Tibial nerve (tissue), 4 donors: Measurements from ENCODE around the gene CYP2U1. TPM values are rescaled to one million over a fixed set of nuclear protein-coding genes. Genes with fewer than 3 reads are reported as not detected.
A peak's percentile ranks its signal among the peaks of the same experiment; 100 is the strongest.

Experiments used
- DNase-seq, 2 donors: peaks; one replicate each; pipeline ENCODE4 v3.0.0-alpha.2; 2019; ENCODE audit warnings: low spot score in 2 of 2
- H3K27ac ChIP-seq, 4 donors: fragments of 200-600 bp; sonication (generic) in 3 of 4; one replicate each; pipeline ENCODE4 v1.5.1; 2017 to 2019; ENCODE audit warnings: mild to moderate bottlenecking in 1 of 4
- H3K27me3 ChIP-seq, 2 donors: fragments of 200-600 bp; sonication (generic) in 1 of 2; one replicate each; pipeline versions ENCODE4 v1.5.1 to v1.6.0; 2017 to 2019
- H3K36me3 ChIP-seq, 3 donors: fragments of 200-600 bp; sonication (generic); one replicate each; pipeline ENCODE4 v1.5.1; 2018 to 2019
- H3K4me1 ChIP-seq, 4 donors: fragments of 200-600 bp; sonication (generic) in 3 of 4; one replicate each; pipeline ENCODE4 v1.5.1; 2017 to 2019
- H3K4me3 ChIP-seq, 4 donors: fragments of 200-600 bp; sonication (generic) in 3 of 4; one replicate each; pipeline ENCODE4 v1.5.1; 2017 to 2019; ENCODE audit warnings: mild to moderate bottlenecking in 1 of 4, moderate library complexity in 1 of 4
- H3K9me3 ChIP-seq, 4 donors: fragments of 200-600 bp; sonication (generic) in 3 of 4; one replicate each; pipeline ENCODE4 v1.5.1; 2017 to 2019
- CTCF ChIP-seq, 5 experiments: fragments of 200-600 bp in 3 of 5; fragments of 450-650 bp in 2 of 5; sonication (generic) in 3 of 5; IDR thresholded peaks; one replicate each; pipeline ENCODE4 v1.5.1; 2016 to 2019; ENCODE audit warnings: antibody characterized with exemption in 5 of 5, mild to moderate bottlenecking in 3 of 5, moderate library complexity in 2 of 5
- EP300 ChIP-seq, 2 donors: sonication (generic); formaldehyde crosslinking; IDR thresholded peaks; one replicate each; pipeline ENCODE4 v1.6.1; 2017; ENCODE audit warnings: antibody characterized with exemption in 2 of 2, mild to moderate bottlenecking in 1 of 2
- POLR2A ChIP-seq, 2 donors: fragments of 450-650 bp; IDR thresholded peaks; one replicate each; pipeline ENCODE4 v1.6.1; 2017; ENCODE audit warnings: antibody characterized with exemption in 2 of 2, mild to moderate bottlenecking in 2 of 2, moderate library complexity in 2 of 2
- WGBS, 2 donors: methylation state at CpG; one replicate each; pipeline ENCODE4 v1.1.5; 2018; 5-methylcytosine and 5-hydroxymethylcytosine counted together
- total RNA-seq, 4 donors: library from RNA; depleted of rRNA; stranded (reverse); fragments of >200 nt; gene quantifications; one replicate each; pipeline ENCODE4 v1.1.0, GENCODE V29; 2016

CYP2U1 gene
- total RNA-seq, 4 donors from 2014 or later, result 24.0 to 50.3 (median 32.9) TPM

- H3K27ac ChIP-seq, result no peak overlapping the region
- no peaks in the 10 kb centered on the region for H3K36me3 ChIP-seq
- no peak for DNase-seq
- H3K9me3 ChIP-seq, result no peaks in the 10 kb centered on the region
- no peak for TF ChIP-seq CTCF (IDR thresholded peaks at IDR 0.05)
- TF ChIP-seq EP300 (IDR thresholded peaks at IDR 0.05), result no peak
- no peak for TF ChIP-seq POLR2A (IDR thresholded peaks at IDR 0.05)
- no peak overlapping the region for H3K4me3 ChIP-seq
- WGBS, 2 donors, result 82 to 84% methylated on average over 4 of the region's 4 CpGs
- no peaks in the 10 kb centered on the region for H3K27me3 ChIP-seq
- peaks cover 0 to 21% (median 3%) of the 10 kb centered on the region in 4 donors for H3K4me1 ChIP-seq
Measured at GRCh38 chr4:107893171-107894137, 37.9 kb upstream of the CYP2U1 start.

DNA sequence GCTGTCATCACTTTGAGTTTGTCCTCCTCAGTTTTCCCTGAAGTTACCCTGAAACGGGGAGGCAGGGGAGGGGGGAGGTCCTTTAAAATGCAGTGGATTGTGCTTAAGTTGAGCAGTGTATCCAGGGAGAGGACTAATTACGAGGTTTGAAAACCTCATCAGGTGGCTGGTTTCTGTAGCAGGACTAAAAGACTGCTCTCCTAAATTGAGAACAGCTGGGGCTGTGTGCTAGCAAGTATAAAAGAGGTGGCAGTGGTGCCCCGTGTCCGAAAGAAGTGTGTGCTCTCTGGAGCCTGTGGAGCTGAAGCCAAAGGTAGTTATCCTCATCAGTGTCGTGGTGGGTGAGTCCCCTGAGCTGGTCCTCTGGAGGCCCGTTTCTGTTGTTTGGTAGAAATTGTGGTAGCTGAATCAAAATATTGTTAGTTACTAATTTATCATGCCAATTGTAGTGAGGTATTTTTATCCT is 37.2 kb upstream of the CYP2U1 start:
- H3K27ac ChIP-seq, result no peak overlapping the region

DNA sequence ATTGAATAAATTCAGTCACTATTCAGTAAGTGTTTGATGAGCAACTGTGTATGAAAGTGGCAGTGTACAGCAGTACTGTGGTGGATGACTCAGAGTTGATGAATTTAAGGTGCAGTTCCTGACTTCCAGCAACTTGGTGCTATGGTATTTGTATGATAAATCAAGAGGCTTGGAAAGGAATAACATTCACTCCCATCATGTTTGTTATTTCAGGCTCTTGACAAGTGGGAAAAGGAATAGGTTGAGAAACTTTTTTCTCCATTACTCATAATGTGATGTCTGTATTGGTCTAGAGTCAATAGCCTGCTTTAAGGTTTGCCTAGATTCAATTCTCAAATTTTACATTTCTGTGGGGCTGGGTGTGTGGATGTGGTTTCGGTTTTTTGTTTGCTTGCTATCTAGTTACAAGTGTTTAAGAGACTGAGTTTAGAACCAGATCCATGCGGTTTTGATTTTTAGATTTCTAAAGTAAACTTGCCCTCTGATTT is 35.1 kb upstream of the CYP2U1 start:
- no peak for TF ChIP-seq CTCF (IDR thresholded peaks at IDR 0.05)
- no peak for TF ChIP-seq EP300 (IDR thresholded peaks at IDR 0.05)
- no peak for TF ChIP-seq POLR2A (IDR thresholded peaks at IDR 0.05)
- Histone ChIP-seq H3K4me1 (peaks cover 0 to 21% (median 3%) of the 10 kb centered on the region in 4 donors), H3K27ac (peak overlapping the region in 2 of 4 donors; percentile 55 to 81), H3K4me3 (no peak overlapping the region), H3K27me3 (no peaks in the 10 kb centered on the region), H3K36me3 (peaks cover 0 to 10% (median 0%) of the 10 kb centered on the region in 3 donors), H3K9me3 (no peaks in the 10 kb centered on the region)
- no peak for DNase-seq
- 73 to 77% methylated on average over 2 of the region's 2 CpGs for WGBS, 2 donors

More for the DNA sequence above, 37.2 kb upstream of the CYP2U1 start:
- no peaks in the 10 kb centered on the region for H3K36me3 ChIP-seq
- H3K27me3 ChIP-seq, result no peaks in the 10 kb centered on the region
- no peak for DNase-seq
- TF ChIP-seq EP300 (IDR thresholded peaks at IDR 0.05), result no peak
- no peak for TF ChIP-seq CTCF (IDR thresholded peaks at IDR 0.05)
- no peak for TF ChIP-seq POLR2A (IDR thresholded peaks at IDR 0.05)
- H3K9me3 ChIP-seq, result no peaks in the 10 kb centered on the region
- peaks cover 0 to 21% (median 3%) of the 10 kb centered on the region in 4 donors for H3K4me1 ChIP-seq
- no peak overlapping the region for H3K4me3 ChIP-seq
- 64 to 79% methylated on average over 6 of the region's 6 CpGs for WGBS, 2 donors

- Histone ChIP-seq H3K27me3 (no peaks in the 10 kb centered on the region), H3K36me3 (peaks cover 0 to 13% (median 0%) of the 10 kb centered on the region in 3 donors), H3K27ac (peak overlapping the region in 2 of 4 donors; percentile 55 to 81), H3K4me1 (peaks cover 0 to 21% (median 3%) of the 10 kb centered on the region in 4 donors), H3K9me3 (no peaks in the 10 kb centered on the region), H3K4me3 (no peak overlapping the region)
- TF ChIP-seq EP300 (IDR thresholded peaks at IDR 0.05), result no peak
- TF ChIP-seq CTCF (IDR thresholded peaks at IDR 0.05), result no peak
- no peak for TF ChIP-seq POLR2A (IDR thresholded peaks at IDR 0.05)
- no peak for DNase-seq
- 22 to 36% methylated on average over 1 of the region's 1 CpG for WGBS, 2 donors
Measured at GRCh38 chr4:107896646-107897045, 34.7 kb upstream of the CYP2U1 start.

GRCh38 chr4:107897823-107898222 is 33.5 kb upstream of the CYP2U1 start:
- Histone ChIP-seq H3K27me3 (no peaks in the 10 kb centered on the region), H3K4me3 (no peak overlapping the region), H3K27ac (no peak overlapping the region), H3K4me1 (peaks cover 0 to 21% (median 3%) of the 10 kb centered on the region in 4 donors), H3K36me3 (peaks cover 0 to 13% (median 0%) of the 10 kb centered on the region in 3 donors), H3K9me3 (no peaks in the 10 kb centered on the region)
- DNase-seq, result no peak
- TF ChIP-seq EP300 (IDR thresholded peaks at IDR 0.05), result no peak
- no peak for TF ChIP-seq POLR2A (IDR thresholded peaks at IDR 0.05)
- no peak for TF ChIP-seq CTCF (IDR thresholded peaks at IDR 0.05)
